WTC11 (cell line): ENCODE results near the gene TARP.
A peak's percentile ranks its signal among the peaks of the same experiment; 100 is the strongest.

Experiments used
- ATAC-seq: fragments of 200-7000 bp; cut with Tn5 transposase; 2 replicates; pipeline ENCODE4 v1.10.0; 2021; ENCODE audit warnings: mild to moderate bottlenecking, moderate library complexity
- CTCF ChIA-PET: fragments of 300-600 bp; sonication (Branson Sonifier 250); formaldehyde crosslinking; loops from one replicate; lab custom pipeline; 2021; ENCODE audit warnings: antibody characterized with exemption; lab: Charles Lee
- POLR2A ChIA-PET: fragments of 350-600 bp; sonication (Branson Sonifier 250); formaldehyde crosslinking; loops from one replicate; lab custom pipeline; 2021; ENCODE audit warnings: antibody characterized with exemption; lab: Charles Lee
- DNase-seq: peaks from one replicate; pipeline ENCODE4 v3.0.0; 2021; ENCODE audit warnings: low spot score
- H3K27ac Mint-ChIP-seq: 2 replicates; pipeline ENCODE4 v1.8.0; 2021; ENCODE audit warnings: mixed read lengths
- H3K27me3 Mint-ChIP-seq: 2 replicates; pipeline ENCODE4 v1.8.0; 2021; ENCODE audit warnings: low read depth, mild to moderate bottlenecking, moderate library complexity, mixed read lengths
- H3K36me3 Mint-ChIP-seq: 2 replicates; pipeline ENCODE4 v1.8.0; 2021; ENCODE audit warnings: mixed read lengths
- H3K4me1 Mint-ChIP-seq: 2 replicates; pipeline ENCODE4 v1.8.0; 2022; ENCODE audit warnings: mixed read lengths
- H3K4me3 Mint-ChIP-seq: 2 replicates; pipeline ENCODE4 v1.8.0; 2021; ENCODE audit warnings: mild to moderate bottlenecking, moderate library complexity, mixed read lengths
- H3K9me3 Mint-ChIP-seq: 2 replicates; pipeline ENCODE4 v1.8.0; 2021; ENCODE audit warnings: mixed read lengths
- ARID4B ChIP-seq: sonication (generic); formaldehyde crosslinking; IDR thresholded peaks from 2 replicates; pipeline ENCODE4 v1.8.0; 2023; ENCODE audit warnings: missing genetic modification reagents, mild to moderate bottlenecking, borderline replicate concordance
- ATF1 ChIP-seq: sonication (generic); formaldehyde crosslinking; IDR thresholded peaks from 2 replicates; pipeline ENCODE4 v1.8.1; 2023; ENCODE audit warnings: mild to moderate bottlenecking, moderate library complexity, missing genetic modification reagents
- ATF6 ChIP-seq: sonication (generic); formaldehyde crosslinking; IDR thresholded peaks from 2 replicates; pipeline ENCODE4 v1.8.1; 2023; ENCODE audit warnings: mild to moderate bottlenecking, missing genetic modification reagents
- ERG ChIP-seq: fragments of 250-450 bp; sonication (Bioruptor Pico); IDR thresholded peaks from 2 replicates; pipeline ENCODE4 v1.8.0; 2021; ENCODE audit warnings: mild to moderate bottlenecking
- IRF1 ChIP-seq: sonication (generic); formaldehyde crosslinking; IDR thresholded peaks from 2 replicates; pipeline ENCODE4 v1.8.0; 2023; ENCODE audit warnings: missing genetic modification reagents
- JUN ChIP-seq: sonication (generic); formaldehyde crosslinking; IDR thresholded peaks from 2 replicates; pipeline ENCODE4 v1.8.0; 2023; ENCODE audit warnings: mild to moderate bottlenecking, missing genetic modification reagents
- MAX ChIP-seq: sonication (generic); formaldehyde crosslinking; IDR thresholded peaks from 2 replicates; pipeline ENCODE4 v1.8.0; 2022; ENCODE audit warnings: mild to moderate bottlenecking, missing genetic modification reagents
- NR1H2 ChIP-seq: sonication (generic); formaldehyde crosslinking; IDR thresholded peaks from 2 replicates; pipeline ENCODE4 v1.9.0; 2021; ENCODE audit warnings: mild to moderate bottlenecking, moderate library complexity, missing genetic modification reagents
- PRDM15 ChIP-seq: sonication (generic); formaldehyde crosslinking; IDR thresholded peaks from 2 replicates; pipeline ENCODE4 v1.8.0; 2022; ENCODE audit warnings: missing genetic modification reagents
- RORB ChIP-seq: fragments of 250-450 bp; sonication (Bioruptor Pico); IDR thresholded peaks from 2 replicates; pipeline ENCODE4 v1.9.0; 2021; ENCODE audit warnings: mild to moderate bottlenecking
- SP1 ChIP-seq: sonication (generic); formaldehyde crosslinking; conservative IDR thresholded peaks from 2 replicates; pipeline ENCODE4 v1.8.1; 2022; ENCODE audit warnings: missing genetic modification reagents
- STAT6 ChIP-seq: sonication (generic); formaldehyde crosslinking; conservative IDR thresholded peaks from 2 replicates; pipeline ENCODE4 v1.8.1; 2023; ENCODE audit warnings: mild to moderate bottlenecking, low read depth, missing genetic modification reagents, moderate library complexity
- TCF7 ChIP-seq: sonication (generic); formaldehyde crosslinking; IDR thresholded peaks from 2 replicates; pipeline ENCODE4 v1.8.0; 2022; ENCODE audit warnings: mild to moderate bottlenecking, low read depth, missing genetic modification reagents, moderate library complexity
- ZNF263 ChIP-seq: sonication (generic); formaldehyde crosslinking; IDR thresholded peaks from 2 replicates; pipeline ENCODE4 v1.8.1; 2022; ENCODE audit warnings: low read depth, mild to moderate bottlenecking, moderate library complexity, missing genetic modification reagents
- ZNF423 ChIP-seq: fragments of 250-450 bp; sonication (Bioruptor Pico); IDR thresholded peaks from 2 replicates; pipeline ENCODE4 v2.1.2; 2022; ENCODE audit warnings: mild to moderate bottlenecking, moderate library complexity

The TARP gene

GRCh38 chr7:38319873-38320272 is 46.4 kb upstream of the TARP start (continued):
- TF ChIP-seq STAT6 (CRISPR knock-in tag) (no peak), ATF6 (CRISPR knock-in tag) (no peak)

- Mint-ChIP-seq H3K36me3 (no peaks in the 10 kb centered on the region), H3K4me1 (peaks cover 26% of the 10 kb centered on the region), H3K27me3 (no peaks in the 10 kb centered on the region; the same call in 1 of the 2 replicates), H3K4me3 (no peak overlapping the region), H3K27ac (peak overlapping the region; percentile 48), H3K9me3 (no peaks in the 10 kb centered on the region)
- DNase-seq (peak; percentile 49), ATAC-seq (peak; percentile 97)
- TF ChIP-seq SP1: 0 out of 2 replicates have a peak, but pooled peaks have one; percentile 16
- TF ChIP-seq RORB: no peak
- CTCF ChIA-PET: interaction anchor here (0.6 to 8.2 kb wide), 29 partner anchors 10 to 417 kb away, joined by 3 to 80 read pairs (median 4); partner anchors contain the start of genes SFRP4 and TARP
- POLR2A ChIA-PET: interaction anchor here (1.5 kb wide), 1 partner anchor 17 kb away, joined by 4 read pairs; no protein-coding TSS in a partner anchor
Measured at GRCh38 chr7:38318803-38319416, 45.5 kb upstream of the TARP start.

GRCh38 chr7:38318241-38318640 is 44.8 kb upstream of the TARP start:
- H3K27ac Mint-ChIP-seq: peak overlapping the region; percentile 48; the same call in 1 of the 2 replicates
- no peaks in the 10 kb centered on the region for H3K36me3 Mint-ChIP-seq
- CTCF ChIA-PET: interaction anchor here (0.6 to 8.2 kb wide), 30 partner anchors 10 to 417 kb away, joined by 3 to 80 read pairs (median 4); partner anchors contain the start of genes SFRP4 and TARP
- no peak for ATAC-seq
- POLR2A ChIA-PET: interaction anchor here (1.5 kb wide), 1 partner anchor 17 kb away, joined by 4 read pairs; no protein-coding TSS in a partner anchor
- H3K4me3 Mint-ChIP-seq: no peak overlapping the region
- DNase-seq: no peak
- no peaks in the 10 kb centered on the region; the same call in 1 of the 2 replicates for H3K27me3 Mint-ChIP-seq
- no peaks in the 10 kb centered on the region for H3K9me3 Mint-ChIP-seq
- H3K4me1 Mint-ChIP-seq: peaks cover 26% of the 10 kb centered on the region
- TF ChIP-seq ATF1 (no peak), JUN (CRISPR knock-in tag) (no peak), TCF7 (no peak), PRDM15 (no peak), NR1H2 (no peak), ERG (no peak), ARID4B (CRISPR knock-in tag) (no peak), MAX (CRISPR knock-in tag) (no peak), ZNF263 (CRISPR knock-in tag) (no peak), IRF1 (no peak), ZNF423 (no peak)
